H1 (cell line): ENCODE measurements around the gene STARD13. TPM values are rescaled to one million over a fixed set of nuclear protein-coding genes. Genes with fewer than 3 reads are reported as not detected.

ENCODE experiments used
- CTCF ChIA-PET: fragments of 300-600 bp; sonication (Branson Sonifier 250); formaldehyde crosslinking; loops from one replicate; lab custom pipeline; 2021; ENCODE audit not compliant: partially characterized antibody; lab: Charles Lee
- POLR2A ChIA-PET: fragments of 300-600 bp; sonication (Branson Sonifier 250); formaldehyde crosslinking; loops from one replicate; lab custom pipeline; 2021; ENCODE audit warnings: inconsistent platforms; ENCODE audit not compliant: partially characterized antibody; lab: Charles Lee
- DNase-seq, 2 experiments: peaks; one replicate each; pipeline versions ENCODE4 v3.0.0 to v3.0.0-alpha.2; 2010 to 2022; ENCODE audit warnings: low spot score in 2 of 2, low read depth in 1 of 2, mixed read lengths in 1 of 2
- FAIRE-seq: peaks from 2 replicates; lab custom pipeline; 2011; peaks lifted over from hg19 to GRCh38; lab: Jason Lieb, UNC
- H2AFZ ChIP-seq: 2 replicates; pipeline ENCODE4 v1.8.1; 2012; ENCODE audit warnings: low read length, inconsistent platforms
- H2AK5ac ChIP-seq: 2 replicates; pipeline ENCODE4 v1.6.1; 2013; ENCODE audit warnings: low read depth, low read length
- H2BK120ac ChIP-seq: replicated peaks from 2 replicates; pipeline ENCODE3; 2013; ENCODE audit warnings: low read depth, low read length, inconsistent platforms
- H2BK12ac ChIP-seq: 2 replicates; pipeline ENCODE4 v1.6.1; 2013; ENCODE audit warnings: low read depth, low read length
- H2BK15ac ChIP-seq: 2 replicates; pipeline ENCODE4 v1.6.1; 2013; ENCODE audit warnings: low read length
- H2BK20ac ChIP-seq: 2 replicates; pipeline ENCODE4 v1.6.1; 2013; ENCODE audit warnings: low read length
- H2BK5ac ChIP-seq: 2 replicates; pipeline ENCODE4 v1.6.1; 2013; ENCODE audit warnings: low read depth, low read length
- H3K14ac ChIP-seq: 2 replicates; pipeline ENCODE4 v1.6.1; 2013; ENCODE audit warnings: inconsistent platforms; ENCODE audit not compliant: insufficient read length
- H3K18ac ChIP-seq: 2 replicates; pipeline ENCODE4 v1.6.1; 2013; ENCODE audit warnings: low read length; ENCODE audit errors: extremely low read depth
- H3K23ac ChIP-seq: 2 replicates; pipeline ENCODE4 v1.6.1; 2013; ENCODE audit warnings: inconsistent platforms; ENCODE audit not compliant: insufficient read length
- H3K23me2 ChIP-seq: 2 replicates; pipeline ENCODE4 v1.6.1; 2013; ENCODE audit warnings: low read depth, low read length
- H3K27ac ChIP-seq: 2 replicates; pipeline ENCODE4 v1.6.1; 2011; ENCODE audit warnings: low read depth, low read length, inconsistent platforms
- H3K27me3 ChIP-seq, 4 experiments: replicated peaks in 1 of 4; 1 replicate in 1 of 4; 2 replicates in 3 of 4; pipeline versions ENCODE4 v1.6.1 to v1.8.1; 2011 to 2013; ENCODE audit warnings: low read length in 3 of 4, mild to moderate bottlenecking in 3 of 4, inconsistent platforms in 2 of 4, mixed read lengths in 2 of 4, moderate library complexity in 1 of 4; ENCODE audit not compliant: control insufficient read depth in 3 of 4, insufficient read depth in 3 of 4; ENCODE audit errors: extremely low read depth in 1 of 4
- H3K36me3 ChIP-seq, 4 experiments: 2 replicates each; pipeline versions ENCODE4 v1.6.1 to v1.8.1; 2011 to 2013; ENCODE audit warnings: mild to moderate bottlenecking in 4 of 4, low read length in 3 of 4, moderate library complexity in 2 of 4, control low read depth in 1 of 4, inconsistent platforms in 1 of 4; ENCODE audit not compliant: insufficient read depth in 4 of 4, control insufficient read depth in 2 of 4
- H3K4ac ChIP-seq: replicated peaks from 2 replicates; pipeline ENCODE3; 2013; ENCODE audit warnings: low read length, low read depth, mixed read lengths, inconsistent platforms; ENCODE audit not compliant: insufficient read length
- H3K4me1 ChIP-seq, 4 experiments: replicated peaks in 1 of 4; 1 replicate in 1 of 4; 2 replicates in 3 of 4; pipeline versions ENCODE4 v1.6.1 to v1.8.1; 2011 to 2013; ENCODE audit warnings: low read length in 3 of 4, inconsistent platforms in 2 of 4, mixed read lengths in 1 of 4; ENCODE audit not compliant: insufficient read depth in 4 of 4, control insufficient read depth in 3 of 4
- H3K4me2 ChIP-seq, 2 experiments: 2 replicates each; pipeline versions ENCODE4 v1.6.1 to v1.8.1; 2011 to 2013; ENCODE audit warnings: low read depth in 2 of 2, low read length in 2 of 2, control low read depth in 1 of 2, inconsistent platforms in 1 of 2, mild to moderate bottlenecking in 1 of 2; ENCODE audit not compliant: insufficient read depth in 1 of 2
- H3K4me3 ChIP-seq, 4 experiments: fragments of 200-600, 300-600 bp in 1 of 4; sonication (generic), shearing (Covaris generic), sonication (Bioruptor Twin) in 1 of 4; 2 replicates each; pipeline versions ENCODE4 v1.5.1 to v1.8.1; 2011 to 2016; ENCODE audit warnings: low read length in 4 of 4, low read depth in 3 of 4, control low read depth in 2 of 4, inconsistent platforms in 2 of 4, mild to moderate bottlenecking in 2 of 4, mixed read lengths in 1 of 4, moderate library complexity in 1 of 4; ENCODE audit not compliant: insufficient read depth in 2 of 4; ENCODE audit errors: extremely low read depth in 1 of 4
- H3K56ac ChIP-seq: replicated peaks from 2 replicates; pipeline ENCODE3; 2013; ENCODE audit warnings: low read depth, mild to moderate bottlenecking, mixed read lengths, low read length, inconsistent platforms; ENCODE audit not compliant: insufficient read length
- H3K79me1 ChIP-seq: 2 replicates; pipeline ENCODE4 v1.6.1; 2013; ENCODE audit warnings: low read depth, low read length, control low read depth
- H3K79me2 ChIP-seq, 2 experiments: 2 replicates each; pipeline versions ENCODE4 v1.6.1 to v1.8.1; 2012 to 2013; ENCODE audit warnings: low read length in 2 of 2, mild to moderate bottlenecking in 2 of 2, inconsistent platforms in 1 of 2; ENCODE audit not compliant: insufficient read depth in 2 of 2, control insufficient read depth in 1 of 2
- H3K9ac ChIP-seq, 4 experiments: replicated peaks in 1 of 4; 1 replicate in 1 of 4; 2 replicates in 3 of 4; pipeline versions ENCODE4 v1.6.1 to v1.8.1; 2011 to 2013; ENCODE audit warnings: low read depth in 3 of 4, low read length in 3 of 4, control low read depth in 2 of 4, mild to moderate bottlenecking in 2 of 4, moderate library complexity in 2 of 4, inconsistent platforms in 1 of 4; ENCODE audit errors: extremely low read depth in 1 of 4
- H3K9me3 ChIP-seq, 2 experiments: 2 replicates each; pipeline versions ENCODE4 v1.6.1 to v1.8.1; 2012 to 2013; ENCODE audit warnings: mild to moderate bottlenecking in 2 of 2, moderate library complexity in 2 of 2, control low read depth in 1 of 2, inconsistent platforms in 1 of 2, low read depth in 1 of 2, low read length in 1 of 2, mixed read lengths in 1 of 2; ENCODE audit not compliant: insufficient read depth in 2 of 2
- H4K20me1 ChIP-seq, 2 experiments: replicated peaks in 1 of 2; 2 replicates each; pipeline versions ENCODE3 to v1.8.1; 2011 to 2013; ENCODE audit warnings: inconsistent platforms in 2 of 2, low read length in 2 of 2, mild to moderate bottlenecking in 1 of 2; ENCODE audit not compliant: insufficient read depth in 2 of 2, control insufficient read depth in 1 of 2
- H4K5ac ChIP-seq: 2 replicates; pipeline ENCODE4 v1.6.1; 2013; ENCODE audit warnings: low read length, low read depth, mixed read lengths, inconsistent platforms; ENCODE audit not compliant: insufficient read length
- H4K8ac ChIP-seq: 2 replicates; pipeline ENCODE4 v1.8.0; 2013; ENCODE audit warnings: mild to moderate bottlenecking, moderate library complexity, low read length, inconsistent platforms; ENCODE audit not compliant: insufficient read depth; ENCODE audit errors: extremely low read depth
- H4K91ac ChIP-seq: replicated peaks from 2 replicates; pipeline ENCODE3; 2013; ENCODE audit warnings: low read length, mixed read lengths, inconsistent platforms; ENCODE audit not compliant: insufficient read length
- FOSL1 ChIP-seq: IDR thresholded peaks from 2 replicates; pipeline ENCODE4 v1.6.1; 2011; ENCODE audit warnings: mild to moderate bottlenecking, low read depth, low read length, moderate library complexity; ENCODE audit not compliant: insufficient read depth
- JUND ChIP-seq: IDR thresholded peaks from 2 replicates; pipeline ENCODE4 v1.6.1; 2011; ENCODE audit warnings: mild to moderate bottlenecking, improper control_type of control experiment, low read length
- YY1 ChIP-seq: IDR thresholded peaks from 2 replicates; pipeline ENCODE4 v1.6.1; 2011; ENCODE audit warnings: low read depth, mild to moderate bottlenecking, low read length
- WGBS, 2 experiments: shearing (Covaris generic) in 1 of 2; methylation state at CpG; one replicate each; pipeline versions ENCODE4 v1.1.6 to v1.1.7; 2013 to 2015; ENCODE audit warnings: low lambda C conversion rate in 2 of 2, mixed read lengths in 2 of 2, inconsistent platforms in 1 of 2, low coverage in 1 of 2, missing lambda C conversion rate in 1 of 2; ENCODE audit not compliant: insufficient replicate concordance in 2 of 2, insufficient coverage in 1 of 2, insufficient read length in 1 of 2; ENCODE audit errors: extremely low coverage in 1 of 2, missing lambda C conversion rate in 1 of 2; 5-methylcytosine and 5-hydroxymethylcytosine counted together
- polyA plus RNA-seq, 7 experiments: library from polyadenylated mRNA; depleted of rRNA in 3 of 7; stranded (reverse) in 5 of 7; unstranded in 2 of 7; fragments of >200 nt in 5 of 7; fragments of 200-250 nt in 2 of 7; gene quantifications; 1 replicate in 5 of 7; 2 replicates in 1 of 7; 4 replicates in 1 of 7; pipeline versions ENCODE4 v1.2.1 to v1.2.3, GENCODE V29; 2011 to 2013; ENCODE audit warnings: missing spikeins in 2 of 7, mixed read lengths in 2 of 7
- total RNA-seq: library from RNA; stranded (reverse); fragmentation: NEBNext Ultra II Directional; extraction: Animal tissue kit (Norgen Biotek cat#: 25700); gene quantifications from 2 replicates; pipeline ENCODE4 v1.2.1, GENCODE V29; 2021

Gene STARD13
- total and polyA plus RNA-seq, 2 of the 8 experiments (the other 6 are each of a cell fraction or from before 2014, with no cell fraction given): 0.82 to 2.9 TPM

DNA sequence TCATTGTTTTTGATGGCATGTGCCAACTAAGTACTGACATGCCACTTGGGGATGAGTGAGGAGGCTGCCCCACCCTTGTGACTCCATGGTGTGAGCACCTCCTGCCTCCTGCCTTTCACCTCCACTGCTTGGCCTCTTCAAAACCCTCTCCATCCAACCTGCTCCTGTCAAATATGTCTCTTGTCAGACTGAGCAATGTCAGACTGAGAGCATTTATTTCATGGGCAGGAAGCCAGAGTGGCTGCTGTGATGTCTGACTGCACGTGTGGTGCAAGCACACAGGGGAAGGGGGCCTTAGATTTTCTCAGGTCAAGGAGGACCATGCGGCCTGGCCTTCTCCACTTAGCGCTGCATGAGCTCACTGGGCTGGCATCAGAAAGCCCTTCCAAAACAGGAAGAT, 68.3 kb downstream of the STARD13 start:
- 0 out of 2 replicates have a peak overlapping the region, but pooled peaks have one; percentile 10 for H2BK5ac ChIP-seq
- no peak for DNase-seq
- H4K91ac ChIP-seq: no peak overlapping the region
- H4K5ac ChIP-seq: no peak overlapping the region
- H2AK5ac ChIP-seq: no peak overlapping the region
- H3K56ac ChIP-seq: no peak overlapping the region
- ChIA-PET CTCF (interaction anchor here (0.8 to 1.6 kb wide), 4 partner anchors 9 to 500 kb away, joined by 3 to 11 read pairs (median 3); no protein-coding TSS in a partner anchor), POLR2A (no interaction called here)
- H3K79me2 ChIP-seq: no peaks in the 10 kb centered on the region
- no peak overlapping the region for H3K23ac ChIP-seq
- no peak overlapping the region for H3K4ac ChIP-seq
- H3K4me3 ChIP-seq: no peak overlapping the region
- 92% methylated on average over 3 of the region's 3 CpGs; no CpG with 5 or more reads in 1 of the 2 experiments for WGBS, 2 experiments
- no peaks in the 10 kb centered on the region for H3K9me3 ChIP-seq
- no peak overlapping the region for H3K4me2 ChIP-seq
- no peaks in the 10 kb centered on the region for H4K20me1 ChIP-seq
- H3K27me3 ChIP-seq: no peaks in the 10 kb centered on the region
- H3K4me1 ChIP-seq: peaks cover 0 to 17% (median 9%) of the 10 kb centered on the region in 4 experiments; a peak in 6 of 7 replicates
- H3K18ac ChIP-seq: no peak overlapping the region
- no peaks in the 10 kb centered on the region for H3K79me1 ChIP-seq
- TF ChIP-seq FOSL1 (no peak), JUND (no peak), YY1 (no peak)
- H2AFZ ChIP-seq: no peak overlapping the region
- H3K27ac ChIP-seq: no peak overlapping the region
- no peak overlapping the region for H2BK120ac ChIP-seq
- H3K36me3 ChIP-seq: no peaks in the 10 kb centered on the region
- no peak overlapping the region for H4K8ac ChIP-seq
- no peak overlapping the region for H2BK20ac ChIP-seq
- H3K23me2 ChIP-seq: no peaks in the 10 kb centered on the region
- H2BK15ac ChIP-seq: 0 out of 2 replicates have a peak overlapping the region, but pooled peaks have one; percentile 10
- H3K9ac ChIP-seq: no peak overlapping the region
- no peak for FAIRE-seq
- H2BK12ac ChIP-seq: no peak overlapping the region
- H3K14ac ChIP-seq: no peak overlapping the region
